ENCODE measurements around the gene MINDY4. TPM values are rescaled to one million over a fixed set of nuclear protein-coding genes. Genes with fewer than 3 reads are reported as not detected.
A peak's percentile ranks its signal among the peaks of the same experiment; 100 is the strongest.

MINDY4 gene
- total RNA-seq, 3 donors from 2014 or later = 4.0 to 9.1 (median 4.7) TPM

DNA sequence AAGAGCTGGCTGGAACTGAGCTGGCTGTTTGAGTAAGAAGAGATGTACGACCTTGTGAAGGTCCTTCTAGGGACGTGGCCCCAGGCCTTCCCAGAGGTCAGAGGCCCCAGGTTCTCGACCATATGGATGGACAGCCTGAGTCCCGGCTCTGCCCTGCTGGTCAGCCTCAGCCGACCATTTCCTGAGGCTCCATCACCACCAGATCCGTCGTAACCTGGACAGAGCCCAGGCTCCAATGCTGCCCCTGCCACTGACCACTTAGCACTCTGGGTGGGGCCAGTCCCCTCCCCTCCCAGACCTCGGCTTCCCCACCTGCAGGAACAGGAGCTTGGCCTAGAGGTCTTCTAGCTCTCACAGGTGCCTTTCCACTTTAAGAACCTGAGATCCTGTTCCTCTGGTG lies 29.9 kb upstream of the MINDY4 start:
- Histone ChIP-seq H3K36me3 (ENCODE audit: low read depth) (no peaks in the 10 kb centered on the region), H3K4me1 (ENCODE audit: low read depth) (no peaks in the 10 kb centered on the region), H3K4me3 (no peak overlapping the region), H3K9me3 (no peaks in the 10 kb centered on the region)
- no peak for ATAC-seq
- DNase-seq = no peak
- TF ChIP-seq, protein P1, sequence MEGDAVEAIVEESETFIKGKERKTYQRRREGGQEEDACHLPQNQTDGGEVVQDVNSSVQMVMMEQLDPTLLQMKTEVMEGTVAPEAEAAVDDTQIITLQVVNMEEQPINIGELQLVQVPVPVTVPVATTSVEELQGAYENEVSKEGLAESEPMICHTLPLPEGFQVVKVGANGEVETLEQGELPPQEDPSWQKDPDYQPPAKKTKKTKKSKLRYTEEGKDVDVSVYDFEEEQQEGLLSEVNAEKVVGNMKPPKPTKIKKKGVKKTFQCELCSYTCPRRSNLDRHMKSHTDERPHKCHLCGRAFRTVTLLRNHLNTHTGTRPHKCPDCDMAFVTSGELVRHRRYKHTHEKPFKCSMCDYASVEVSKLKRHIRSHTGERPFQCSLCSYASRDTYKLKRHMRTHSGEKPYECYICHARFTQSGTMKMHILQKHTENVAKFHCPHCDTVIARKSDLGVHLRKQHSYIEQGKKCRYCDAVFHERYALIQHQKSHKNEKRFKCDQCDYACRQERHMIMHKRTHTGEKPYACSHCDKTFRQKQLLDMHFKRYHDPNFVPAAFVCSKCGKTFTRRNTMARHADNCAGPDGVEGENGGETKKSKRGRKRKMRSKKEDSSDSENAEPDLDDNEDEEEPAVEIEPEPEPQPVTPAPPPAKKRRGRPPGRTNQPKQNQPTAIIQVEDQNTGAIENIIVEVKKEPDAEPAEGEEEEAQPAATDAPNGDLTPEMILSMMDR (IDR thresholded peaks at IDR 0.05) = no peak
- intact Hi-C loops (cut with DNase I, micrococcal nuclease) = no loop called here

GRCh38 chr7:30743371-30744074 lies 27.7 kb upstream of the MINDY4 start:
- intact Hi-C loops (cut with DNase I, micrococcal nuclease) = no loop called here
- ATAC-seq (peak; percentile 19), DNase-seq (no peak)
- TF ChIP-seq, protein P1 (IDR thresholded peaks at IDR 0.05) = no peak
- Histone ChIP-seq H3K36me3 (ENCODE audit: low read depth) (no peaks in the 10 kb centered on the region), H3K4me1 (ENCODE audit: low read depth) (no peaks in the 10 kb centered on the region), H3K9me3 (no peaks in the 10 kb centered on the region), H3K4me3 (no peak overlapping the region)

DNA sequence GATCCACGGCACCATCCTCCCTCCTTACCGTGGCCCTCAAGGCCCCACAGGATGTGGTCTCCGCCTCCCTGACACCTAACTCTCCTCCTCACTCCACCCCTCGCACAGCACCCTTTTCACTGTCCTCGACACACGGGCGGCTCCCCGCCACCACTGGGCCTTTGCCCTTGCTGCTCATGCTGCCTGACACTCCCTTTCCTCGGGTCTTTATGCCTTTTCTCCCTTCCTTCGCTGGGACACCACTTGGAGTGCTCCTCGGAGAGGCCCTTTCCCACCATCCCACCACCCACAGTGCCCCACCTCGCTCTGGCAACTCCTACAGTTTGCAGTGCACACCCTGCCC lies 27.2 kb upstream of the MINDY4 start:
- DNase-seq = no peak
- no peak overlapping the region for H3K4me3 ChIP-seq
- H3K9me3 ChIP-seq = no peaks in the 10 kb centered on the region
- ATAC-seq = no peak
- H3K4me1 ChIP-seq (ENCODE audit: low read depth) = no peaks in the 10 kb centered on the region
- TF ChIP-seq, protein P1 (IDR thresholded peaks at IDR 0.05) = no peak
- no peaks in the 10 kb centered on the region for H3K36me3 ChIP-seq (ENCODE audit: low read depth)
- intact Hi-C loops (cut with DNase I, micrococcal nuclease) = no loop called here

DNA sequence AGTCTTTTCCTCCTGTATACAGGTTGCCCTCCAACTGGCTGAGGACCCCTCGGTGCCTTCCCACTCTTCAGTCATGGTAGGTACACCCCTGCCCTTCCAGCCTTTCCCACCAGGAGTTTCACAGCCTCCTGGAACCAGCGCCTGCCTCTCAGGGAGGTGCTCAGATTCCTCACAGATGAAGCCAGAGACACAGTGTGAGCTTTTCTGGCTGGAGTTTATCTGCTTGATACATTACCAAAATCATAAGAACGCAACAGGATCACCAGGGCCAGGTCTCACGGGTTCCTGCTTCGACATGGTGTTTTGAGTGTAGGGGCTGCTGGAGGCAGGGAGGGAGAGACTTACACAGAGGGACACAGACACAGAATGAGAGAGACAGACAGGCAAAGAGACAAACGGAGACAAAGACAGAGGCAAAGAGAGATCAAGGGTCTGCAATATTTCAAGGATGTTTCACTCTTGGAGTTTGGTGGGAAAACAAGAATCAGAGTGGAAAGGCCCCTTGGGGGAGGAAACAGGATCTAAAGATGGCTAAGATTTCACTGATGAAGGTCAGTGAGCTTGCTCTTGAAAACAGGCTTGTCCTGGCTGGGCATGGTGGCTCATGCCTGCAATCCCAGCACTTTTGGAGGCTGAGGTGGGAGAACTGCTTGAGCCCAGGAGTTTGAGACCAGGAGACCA lies 25.8 kb upstream of the MINDY4 start:
- intact Hi-C loops (cut with DNase I, micrococcal nuclease) = no loop called here
- ATAC-seq (no peak), DNase-seq (no peak)
- Histone ChIP-seq H3K4me1 (ENCODE audit: low read depth) (no peaks in the 10 kb centered on the region), H3K36me3 (ENCODE audit: low read depth) (no peaks in the 10 kb centered on the region), H3K9me3 (no peaks in the 10 kb centered on the region), H3K4me3 (no peak overlapping the region)
- TF ChIP-seq, protein P1 (IDR thresholded peaks at IDR 0.05) = no peak

DNA sequence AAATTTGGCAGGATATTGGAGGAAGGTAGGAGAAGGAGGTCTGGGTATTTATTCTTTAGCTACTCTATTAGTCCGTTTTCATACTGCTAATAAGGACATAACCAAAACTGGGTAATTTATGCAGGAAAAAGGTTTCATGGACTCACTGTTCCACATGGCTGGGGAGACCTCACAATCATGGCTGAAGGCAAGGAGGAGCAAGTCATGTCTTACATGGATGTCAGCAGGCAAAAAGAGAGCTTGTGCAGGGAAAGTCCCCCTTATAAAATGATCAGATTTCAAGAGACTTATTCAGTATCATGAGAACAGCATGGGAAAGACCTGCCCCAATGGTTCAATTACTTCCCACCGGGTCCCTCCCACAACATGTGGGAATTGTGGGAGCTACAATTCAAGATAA lies 21.2 kb upstream of the MINDY4 start:
- TF ChIP-seq, protein P1 (IDR thresholded peaks at IDR 0.05) = no peak
- Histone ChIP-seq H3K4me3 (no peak overlapping the region), H3K36me3 (ENCODE audit: low read depth) (no peaks in the 10 kb centered on the region), H3K9me3 (no peaks in the 10 kb centered on the region), H3K4me1 (ENCODE audit: low read depth) (peaks cover 17% of the 10 kb centered on the region)
- no peak for ATAC-seq
- no peak for DNase-seq
- intact Hi-C loops (cut with DNase I, micrococcal nuclease) = no loop called here
